Omental fat pad (tissue), 4 donors: ENCODE measurements around the gene DMAP1. TPM values are rescaled to one million over a fixed set of nuclear protein-coding genes. Genes with fewer than 3 reads are reported as not detected.

Source experiments
- ATAC-seq: fragments of 150-250 bp; one replicate; pipeline ENCODE4 v1.9.1; 2016; ENCODE audit warnings: mild to moderate bottlenecking, moderate library complexity; ENCODE audit not compliant: low FRiP score
- DNase-seq: peaks from one replicate; pipeline ENCODE4 v3.0.0-alpha.2; 2019; ENCODE audit warnings: low spot score
- total RNA-seq, 4 donors: library from RNA; depleted of rRNA; stranded (reverse); fragments of >200 nt; gene quantifications; one replicate each; pipeline ENCODE4 v1.1.0, GENCODE V29; 2016
- TF ChIP-seq, protein P1 (sequence below), 3 donors: fragments of 450-650 bp; IDR thresholded peaks; one replicate each; pipeline ENCODE4 v1.5.1; 2016 to 2017; ENCODE audit warnings: antibody characterized with exemption in 3 of 3, mild to moderate bottlenecking in 3 of 3, moderate library complexity in 2 of 3

The DMAP1 gene
- total RNA-seq, 4 donors from 2014 or later: 23.2 to 43.5 (median 27.9) TPM

DNA sequence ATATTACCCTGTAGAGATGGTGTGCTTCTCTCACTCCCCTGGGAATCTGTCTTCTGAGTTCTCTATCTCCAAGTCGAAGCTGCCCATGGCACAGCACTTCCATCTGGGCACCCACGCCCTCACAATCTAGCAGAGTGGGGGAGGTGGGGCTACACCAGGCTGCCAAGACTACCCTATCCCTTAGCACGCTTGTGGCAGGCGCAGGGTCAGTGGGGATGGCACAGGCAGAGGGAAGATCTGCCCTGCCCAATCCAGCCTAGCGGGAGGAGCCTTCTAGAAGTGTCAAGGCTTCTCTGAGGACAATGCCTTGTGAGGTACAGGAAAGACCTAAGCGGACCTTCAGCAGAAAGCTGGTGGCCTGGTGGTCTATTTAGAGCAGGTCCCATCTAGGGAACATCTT, 49.1 kb downstream of the DMAP1 start:
- TF ChIP-seq, protein P1, sequence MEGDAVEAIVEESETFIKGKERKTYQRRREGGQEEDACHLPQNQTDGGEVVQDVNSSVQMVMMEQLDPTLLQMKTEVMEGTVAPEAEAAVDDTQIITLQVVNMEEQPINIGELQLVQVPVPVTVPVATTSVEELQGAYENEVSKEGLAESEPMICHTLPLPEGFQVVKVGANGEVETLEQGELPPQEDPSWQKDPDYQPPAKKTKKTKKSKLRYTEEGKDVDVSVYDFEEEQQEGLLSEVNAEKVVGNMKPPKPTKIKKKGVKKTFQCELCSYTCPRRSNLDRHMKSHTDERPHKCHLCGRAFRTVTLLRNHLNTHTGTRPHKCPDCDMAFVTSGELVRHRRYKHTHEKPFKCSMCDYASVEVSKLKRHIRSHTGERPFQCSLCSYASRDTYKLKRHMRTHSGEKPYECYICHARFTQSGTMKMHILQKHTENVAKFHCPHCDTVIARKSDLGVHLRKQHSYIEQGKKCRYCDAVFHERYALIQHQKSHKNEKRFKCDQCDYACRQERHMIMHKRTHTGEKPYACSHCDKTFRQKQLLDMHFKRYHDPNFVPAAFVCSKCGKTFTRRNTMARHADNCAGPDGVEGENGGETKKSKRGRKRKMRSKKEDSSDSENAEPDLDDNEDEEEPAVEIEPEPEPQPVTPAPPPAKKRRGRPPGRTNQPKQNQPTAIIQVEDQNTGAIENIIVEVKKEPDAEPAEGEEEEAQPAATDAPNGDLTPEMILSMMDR (IDR thresholded peaks at IDR 0.05): no peak
- ATAC-seq: no peak
- DNase-seq: no peak

DNA sequence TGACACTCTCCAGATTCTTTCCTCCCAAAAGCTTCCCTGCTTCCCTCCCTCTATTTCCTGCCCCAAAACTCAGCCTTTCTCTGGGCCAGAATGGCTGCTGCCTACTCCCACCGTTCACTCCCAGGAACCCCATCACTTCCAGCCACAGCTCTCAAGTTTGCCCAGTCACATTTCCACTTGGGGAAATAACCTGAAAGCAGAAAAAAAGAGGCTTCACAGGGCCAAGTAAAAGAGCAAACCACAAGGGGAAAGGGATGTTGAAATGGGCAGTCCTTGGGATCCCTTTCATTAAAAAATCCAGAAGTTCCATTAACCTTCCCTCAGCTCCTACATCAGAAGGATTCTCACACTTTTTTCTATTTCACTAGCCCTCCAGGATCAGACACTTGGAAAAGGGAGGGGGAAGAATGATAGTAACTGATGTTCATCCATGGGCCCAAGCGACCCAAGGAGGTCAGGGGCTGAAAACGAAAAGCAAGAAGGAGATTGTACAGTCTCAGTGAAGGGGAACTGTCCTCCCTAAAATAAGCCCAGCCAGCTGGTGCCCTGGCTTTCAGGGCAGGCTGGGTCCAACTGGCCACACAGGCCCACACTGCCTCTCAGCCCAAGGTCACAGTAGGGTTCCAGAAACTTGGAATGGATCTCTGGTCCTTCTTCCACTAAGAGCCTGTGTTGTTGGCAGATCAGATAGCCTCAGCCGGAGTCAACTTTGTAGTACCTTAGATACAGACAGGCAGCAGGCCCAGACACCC, 49.7 kb downstream of the DMAP1 start:
- no peak for ATAC-seq
- TF ChIP-seq, protein P1 (IDR thresholded peaks at IDR 0.05): no peak

DNA sequence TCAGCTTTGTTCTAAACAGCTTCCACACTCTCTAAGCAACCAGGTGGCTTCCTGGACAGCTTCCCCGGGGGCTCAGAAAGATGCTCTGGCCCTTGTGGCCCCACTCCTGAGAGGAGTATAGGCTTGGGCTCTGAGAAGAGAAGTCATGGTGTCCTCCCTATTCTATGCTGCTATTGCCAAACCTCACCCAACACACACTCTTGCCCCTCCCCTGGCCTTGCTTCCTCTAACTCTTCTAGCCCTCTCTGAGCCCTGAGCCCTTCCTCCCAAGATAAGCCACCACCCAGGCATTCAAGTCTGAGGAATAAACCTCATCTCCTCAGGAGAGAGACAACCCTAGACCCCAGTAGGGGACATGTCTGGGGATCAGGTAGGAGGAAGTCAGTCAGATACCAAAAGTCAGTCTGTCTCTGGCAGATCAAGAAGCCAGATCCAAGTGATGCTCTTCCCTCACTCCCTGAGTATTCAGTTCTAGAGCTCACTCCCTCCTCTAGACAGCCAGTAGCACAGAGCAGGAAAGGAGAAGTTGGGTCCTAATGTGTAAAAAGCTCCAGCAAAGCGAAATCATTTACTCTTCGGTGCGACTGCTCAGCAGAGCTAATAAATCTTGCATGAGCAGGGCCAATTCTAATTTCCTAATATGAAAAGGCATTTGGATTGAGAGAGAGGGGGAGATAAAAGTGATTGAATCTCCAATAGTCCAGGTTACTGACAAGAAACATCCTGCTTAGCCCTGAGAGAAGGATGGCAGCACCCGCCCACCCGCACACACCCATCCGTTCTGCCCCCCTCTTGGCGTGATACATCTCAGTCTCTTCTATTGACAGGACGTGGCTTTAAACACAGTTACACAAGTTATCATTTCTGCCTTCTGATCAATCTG, 50.5 kb downstream of the DMAP1 start:
- TF ChIP-seq, protein P1 (IDR thresholded peaks at IDR 0.05): no peak
- ATAC-seq (no peak), DNase-seq (no peak)

More for the DNA sequence above, 49.7 kb downstream of the DMAP1 start:
- DNase-seq: no peak

DNA sequence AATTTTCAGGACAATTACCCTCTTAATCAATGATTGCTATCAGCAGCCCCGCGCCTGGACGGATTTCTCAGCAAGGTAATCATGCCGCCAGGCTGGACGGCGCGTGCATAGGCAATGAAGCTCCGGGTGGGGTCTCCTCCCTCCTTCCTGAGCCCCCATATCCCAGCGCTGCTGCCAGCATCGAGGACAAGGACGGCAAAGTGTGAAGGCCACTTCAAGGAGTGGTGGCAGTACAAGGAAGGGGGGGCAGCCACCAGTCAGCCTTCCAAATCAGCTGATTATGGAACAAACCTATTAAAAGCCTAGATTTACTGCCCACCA, 51.1 kb downstream of the DMAP1 start:
- DNase-seq (no peak), ATAC-seq (no peak)
- TF ChIP-seq, protein P1 (IDR thresholded peaks at IDR 0.05): no peak

DNA sequence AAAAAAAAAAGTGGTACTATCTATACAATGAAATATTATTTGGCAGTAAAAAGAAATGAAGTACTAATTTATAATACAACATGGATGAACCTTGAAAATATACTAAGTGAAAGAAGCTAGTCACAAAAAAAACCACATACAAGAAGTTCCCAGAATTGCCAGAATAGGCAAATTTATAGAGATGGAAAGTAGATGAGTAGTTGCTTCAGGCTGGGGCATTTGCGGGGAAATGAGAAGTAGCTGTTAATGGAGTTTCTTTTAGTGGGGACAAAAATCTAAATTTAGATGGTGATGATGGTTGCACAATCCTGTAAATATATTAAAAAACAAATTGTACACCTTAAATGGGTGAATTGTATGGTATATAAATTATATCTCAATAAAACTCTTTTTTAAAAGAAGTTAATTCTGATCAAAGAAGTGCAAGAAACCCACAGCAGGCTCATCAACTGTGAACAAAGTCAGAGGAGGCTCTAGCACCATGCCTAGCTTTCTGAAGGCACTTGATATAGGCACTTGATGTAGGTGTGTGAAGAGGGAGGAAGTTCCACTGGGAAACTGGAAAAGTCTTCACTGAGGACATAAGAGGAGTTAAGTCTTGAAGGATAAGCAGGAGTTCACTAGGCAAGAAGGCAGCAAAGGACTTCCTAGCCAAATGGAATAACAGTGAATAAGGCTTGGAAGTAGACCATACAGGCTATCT, 52.5 kb downstream of the DMAP1 start:
- TF ChIP-seq, protein P1 (IDR thresholded peaks at IDR 0.05): no peak
- DNase-seq (no peak), ATAC-seq (no peak)

DNA sequence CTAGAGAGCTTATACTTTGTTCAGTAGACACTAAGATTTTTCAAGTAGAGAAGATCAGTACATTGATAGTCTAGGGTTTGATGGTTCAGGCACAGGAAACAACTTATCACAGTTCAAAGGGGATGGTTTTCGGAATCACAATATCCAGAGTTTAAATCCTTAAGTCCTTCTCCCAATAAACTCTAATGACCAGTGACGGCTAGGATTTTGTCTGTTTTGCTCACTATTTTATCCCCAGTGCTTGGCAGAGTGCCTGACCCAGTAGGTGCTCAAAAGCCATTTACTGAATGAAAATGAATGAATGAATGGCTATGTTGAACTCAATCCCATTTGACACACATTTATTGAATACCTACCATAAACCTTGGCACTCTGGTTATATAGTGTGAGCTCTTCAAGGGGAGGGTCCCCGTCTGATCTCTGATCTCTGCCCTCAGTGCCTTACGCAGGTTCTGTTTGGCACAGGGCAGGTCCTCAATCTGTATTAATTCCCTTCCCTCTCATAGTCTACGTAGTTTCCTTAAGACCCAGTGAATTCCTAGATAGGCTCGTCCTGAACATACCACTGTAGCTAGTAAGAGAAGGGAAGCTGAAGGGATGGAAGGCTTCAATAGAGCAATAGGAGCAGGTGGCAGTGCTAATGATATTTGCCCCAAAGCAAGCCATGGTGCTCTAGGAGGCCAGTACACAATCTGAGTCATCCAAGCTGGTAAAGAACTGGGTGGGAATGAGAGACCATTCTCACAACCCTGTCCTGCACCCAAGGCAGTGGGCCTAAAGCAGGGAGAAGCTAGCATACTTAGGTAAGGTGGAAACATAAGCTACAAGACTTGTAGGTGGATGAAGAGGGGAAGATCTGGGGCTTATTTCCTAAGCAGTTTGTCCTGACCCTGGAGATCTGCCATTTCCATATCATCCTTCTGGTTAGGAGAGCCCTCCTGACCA, 53.4 kb downstream of the DMAP1 start:
- TF ChIP-seq, protein P1 (IDR thresholded peaks at IDR 0.05): no peak
- no peak for DNase-seq
- no peak for ATAC-seq
